H9 (cell line): ENCODE data around the gene MAPK11. TPM values are rescaled to one million over a fixed set of nuclear protein-coding genes. Genes with fewer than 3 reads are reported as not detected.

Experiments
- DNase-seq: peaks from one replicate; pipeline ENCODE4 v3.0.0-alpha.2; 2017
- H2AFZ ChIP-seq: one replicate; pipeline ENCODE4 v1.6.1; 2013; ENCODE audit warnings: mild to moderate bottlenecking, low read length, control low read depth, moderate library complexity
- H2AK5ac ChIP-seq: 2 replicates; pipeline ENCODE4 v1.6.1; 2013; ENCODE audit warnings: low read length, control low read depth, mixed read lengths; ENCODE audit not compliant: insufficient read length
- H2BK120ac ChIP-seq: one replicate; pipeline ENCODE4 v1.6.1; 2013; ENCODE audit warnings: low read depth, mild to moderate bottlenecking, low read length, control low read depth, inconsistent platforms; ENCODE audit not compliant: poor library complexity, severe bottlenecking
- H2BK12ac ChIP-seq: 2 replicates; pipeline ENCODE4 v1.6.1; 2013; ENCODE audit warnings: low read length, control low read depth, mixed read lengths, low read depth; ENCODE audit not compliant: insufficient read length
- H2BK15ac ChIP-seq: 2 replicates; pipeline ENCODE4 v1.6.1; 2013; ENCODE audit warnings: low read depth, low read length, control low read depth
- H2BK20ac ChIP-seq: one replicate; pipeline ENCODE4 v1.6.1; 2013; ENCODE audit warnings: low read depth, mild to moderate bottlenecking, low read length, control low read depth, inconsistent platforms; ENCODE audit not compliant: poor library complexity, severe bottlenecking
- H2BK5ac ChIP-seq: 2 replicates; pipeline ENCODE4 v1.6.1; 2013; ENCODE audit warnings: low read length, control low read depth, mixed read lengths; ENCODE audit not compliant: insufficient read length
- H3K14ac ChIP-seq: 2 replicates; pipeline ENCODE4 v1.6.1; 2013; ENCODE audit warnings: low read length, control low read depth; ENCODE audit not compliant: insufficient read depth
- H3K18ac ChIP-seq: 2 replicates; pipeline ENCODE4 v1.6.1; 2013; ENCODE audit warnings: low read depth, mild to moderate bottlenecking, mixed read lengths, low read length, control low read depth; ENCODE audit not compliant: insufficient read length
- H3K23ac ChIP-seq: 2 replicates; pipeline ENCODE4 v1.6.1; 2013; ENCODE audit warnings: low read length, control low read depth, mixed read lengths, low read depth; ENCODE audit not compliant: insufficient read length
- H3K23me2 ChIP-seq: 2 replicates; pipeline ENCODE4 v1.6.1; 2013; ENCODE audit warnings: low read depth, mild to moderate bottlenecking, mixed read lengths, low read length, control low read depth; ENCODE audit not compliant: insufficient read length, poor library complexity, severe bottlenecking
- H3K27ac ChIP-seq: 2 replicates; pipeline ENCODE4 v1.5.1; 2013; ENCODE audit warnings: low read length, control low read depth, mixed read lengths, low read depth; ENCODE audit not compliant: insufficient read length
- H3K27me3 ChIP-seq: 2 replicates; pipeline ENCODE4 v1.6.1; 2013; ENCODE audit warnings: low read length, control low read depth, inconsistent platforms; ENCODE audit not compliant: insufficient read depth
- H3K4ac ChIP-seq: 2 replicates; pipeline ENCODE4 v1.6.1; 2013; ENCODE audit warnings: low read depth, mild to moderate bottlenecking, control low read depth, inconsistent platforms, low read length, moderate library complexity
- H3K4me1 ChIP-seq: 2 replicates; pipeline ENCODE4 v1.6.1; 2013; ENCODE audit warnings: low read length, control low read depth, inconsistent platforms; ENCODE audit not compliant: insufficient read depth
- H3K4me2 ChIP-seq: 2 replicates; pipeline ENCODE4 v1.6.1; 2013; ENCODE audit warnings: low read length, control low read depth, mixed read lengths; ENCODE audit not compliant: insufficient read length, insufficient read depth
- H3K56ac ChIP-seq: 2 replicates; pipeline ENCODE4 v1.6.1; 2013; ENCODE audit warnings: low read depth, mild to moderate bottlenecking, mixed read lengths, low read length, control low read depth; ENCODE audit not compliant: insufficient read length
- H3K79me1 ChIP-seq: 2 replicates; pipeline ENCODE4 v1.6.1; 2013; ENCODE audit warnings: low read depth, mild to moderate bottlenecking, moderate library complexity, low read length, control low read depth, inconsistent platforms; ENCODE audit not compliant: insufficient read depth, poor library complexity, severe bottlenecking
- H3K79me2 ChIP-seq: 2 replicates; pipeline ENCODE4 v1.6.1; 2013; ENCODE audit warnings: low read length, control low read depth, inconsistent platforms; ENCODE audit not compliant: insufficient read depth
- H3K9ac ChIP-seq: 2 replicates; pipeline ENCODE4 v1.6.1; 2013; ENCODE audit warnings: low read length, control low read depth, mixed read lengths; ENCODE audit not compliant: insufficient read length; ENCODE audit errors: extremely low read depth
- H3K9me3 ChIP-seq: one replicate; pipeline ENCODE4 v1.6.1; 2013; ENCODE audit warnings: low read depth, low read length, inconsistent platforms; ENCODE audit not compliant: control insufficient read depth
- H3T11ph ChIP-seq: one replicate; pipeline ENCODE4 v1.6.1; 2013; ENCODE audit warnings: mild to moderate bottlenecking, low read length, control low read depth, inconsistent platforms
- H4K20me1 ChIP-seq: one replicate; pipeline ENCODE4 v1.6.1; 2013; ENCODE audit not compliant: control insufficient read depth, insufficient read length, insufficient read depth
- H4K5ac ChIP-seq: 2 replicates; pipeline ENCODE4 v1.6.1; 2013; ENCODE audit warnings: low read depth, mild to moderate bottlenecking, mixed read lengths, low read length, control low read depth; ENCODE audit not compliant: insufficient read length
- H4K8ac ChIP-seq: replicated peaks from 2 replicates; pipeline ENCODE4 v1.6.1; 2013; ENCODE audit warnings: low read length, control low read depth, mixed read lengths, low read depth; ENCODE audit not compliant: insufficient read length
- H4K91ac ChIP-seq: 2 replicates; pipeline ENCODE4 v1.6.1; 2013; ENCODE audit warnings: low read depth, mild to moderate bottlenecking, moderate library complexity, mixed read lengths, low read length, control low read depth; ENCODE audit not compliant: insufficient read length
- H3K27ac Mint-ChIP-seq, 3 experiments: 2 replicates in 2 of 3; 3 replicates in 1 of 3; pipeline ENCODE4 v1.8.0; 2020 to 2021; ENCODE audit warnings: mixed read lengths in 3 of 3, mild to moderate bottlenecking in 1 of 3, moderate library complexity in 1 of 3
- H3K27me3 Mint-ChIP-seq: 2 replicates; pipeline ENCODE4 v1.8.0; 2021; ENCODE audit warnings: low read depth, mild to moderate bottlenecking, moderate library complexity, mixed read lengths
- H3K36me3 Mint-ChIP-seq, 3 experiments: 2 replicates in 2 of 3; 3 replicates in 1 of 3; pipeline ENCODE4 v1.8.0; 2020 to 2021; ENCODE audit warnings: low read depth in 3 of 3, mixed read lengths in 3 of 3; ENCODE audit not compliant: insufficient read depth in 1 of 3
- H3K4me1 Mint-ChIP-seq, 2 experiments: 2 replicates each; pipeline ENCODE4 v1.8.0; 2020; ENCODE audit warnings: mixed read lengths in 2 of 2
- H3K4me3 Mint-ChIP-seq, 2 experiments: 2 replicates in 1 of 2; 3 replicates in 1 of 2; pipeline ENCODE4 v1.8.0; 2020 to 2021; ENCODE audit warnings: mild to moderate bottlenecking in 2 of 2, mixed read lengths in 2 of 2, moderate library complexity in 1 of 2
- H3K9me3 Mint-ChIP-seq, 2 experiments: 2 replicates in 1 of 2; 3 replicates in 1 of 2; pipeline ENCODE4 v1.8.0; 2020; ENCODE audit warnings: mild to moderate bottlenecking in 2 of 2, mixed read lengths in 2 of 2, moderate library complexity in 1 of 2
- CTCF ChIP-seq: fragments of 200-600 bp; sonication (generic); conservative IDR thresholded peaks from 3 replicates; pipeline ENCODE4 v1.8.0; 2021; ENCODE audit warnings: antibody characterized with exemption, mild to moderate bottlenecking
- WGBS: extraction: QIAGEN DNeasy Blood & Tissue Kit; methylation state at CpG from one replicate; pipeline ENCODE4 v1.1.7; 2013; ENCODE audit warnings: missing lambda C conversion rate, low lambda C conversion rate, mixed read lengths; ENCODE audit not compliant: insufficient read length; ENCODE audit errors: extremely low coverage; 5-methylcytosine and 5-hydroxymethylcytosine counted together
- total RNA-seq: library from RNA; stranded (reverse); gene quantifications from 2 replicates; pipeline ENCODE4 v1.2.1, GENCODE V29; 2021

The MAPK11 gene
- total RNA-seq, 1 experiment from 2014 or later: 1.5 TPM

DNA sequence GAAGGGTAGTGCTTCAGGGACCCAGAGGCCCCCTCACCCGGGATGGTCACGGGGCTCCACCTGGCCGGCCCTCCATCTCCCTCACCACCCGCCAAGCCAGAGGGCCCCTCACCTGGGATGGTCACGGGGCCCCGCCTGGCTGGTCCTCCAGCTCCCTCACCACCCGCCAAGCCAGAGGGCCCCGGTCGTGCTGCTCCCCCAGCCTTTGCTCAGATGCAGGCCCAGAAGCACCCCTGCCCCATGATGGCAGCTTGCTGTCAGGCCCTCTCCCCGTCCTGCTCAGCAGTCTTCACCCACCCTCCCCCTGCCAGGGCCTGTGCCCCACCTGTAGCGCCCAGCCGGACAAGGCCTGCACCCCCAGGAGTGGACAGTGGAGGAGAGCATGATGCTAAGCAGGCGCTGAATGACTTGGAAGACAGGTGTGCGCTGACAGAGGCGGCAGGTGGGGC is 49.3 kb upstream of the MAPK11 start:
- H2BK15ac ChIP-seq: no peak overlapping the region
- Mint-ChIP-seq H3K9me3 (no peaks in the 10 kb centered on the region), H3K36me3 (no peaks in the 10 kb centered on the region), H3K27me3 (peaks cover 27% of the 10 kb centered on the region), H3K4me3 (no peak overlapping the region), H3K27ac (no peak overlapping the region), H3K4me1 (peaks cover under 1 to 1% of the 10 kb centered on the region in 2 experiments)
- no peak overlapping the region for H2AFZ ChIP-seq
- H3K9ac ChIP-seq: no peak overlapping the region
- H4K20me1 ChIP-seq: peaks cover 2% of the 10 kb centered on the region
- no peaks in the 10 kb centered on the region for H3K9me3 ChIP-seq
- H3K18ac ChIP-seq: no peak overlapping the region
- no peak overlapping the region for H2BK20ac ChIP-seq
- H3K27me3 ChIP-seq: no peaks in the 10 kb centered on the region
- H3T11ph ChIP-seq: no peak overlapping the region
- no peak overlapping the region for H4K91ac ChIP-seq
- no peak overlapping the region for H3K4me2 ChIP-seq
- no peak overlapping the region for H3K4ac ChIP-seq
- no peak overlapping the region for H3K27ac ChIP-seq
- no CpG with 5 or more reads among the region's 15 CpGs for WGBS
- no peak for DNase-seq
- H4K8ac ChIP-seq: no peak overlapping the region
- no peak overlapping the region for H4K5ac ChIP-seq
- H3K56ac ChIP-seq: no peak overlapping the region
- H3K79me2 ChIP-seq: no peaks in the 10 kb centered on the region
- TF ChIP-seq CTCF: no peak
- no peak overlapping the region; the same call in 1 of the 2 replicates for H3K14ac ChIP-seq
- H2BK5ac ChIP-seq: no peak overlapping the region
- no peak overlapping the region for H2BK12ac ChIP-seq
- no peak overlapping the region for H2BK120ac ChIP-seq
- H3K23me2 ChIP-seq: no peaks in the 10 kb centered on the region
- H2AK5ac ChIP-seq: no peak overlapping the region
- no peaks in the 10 kb centered on the region for H3K79me1 ChIP-seq
- H3K23ac ChIP-seq: no peak overlapping the region
- no peaks in the 10 kb centered on the region for H3K4me1 ChIP-seq
